Measurements from ENCODE around the gene BTBD6.

The BTBD6 gene

DNA sequence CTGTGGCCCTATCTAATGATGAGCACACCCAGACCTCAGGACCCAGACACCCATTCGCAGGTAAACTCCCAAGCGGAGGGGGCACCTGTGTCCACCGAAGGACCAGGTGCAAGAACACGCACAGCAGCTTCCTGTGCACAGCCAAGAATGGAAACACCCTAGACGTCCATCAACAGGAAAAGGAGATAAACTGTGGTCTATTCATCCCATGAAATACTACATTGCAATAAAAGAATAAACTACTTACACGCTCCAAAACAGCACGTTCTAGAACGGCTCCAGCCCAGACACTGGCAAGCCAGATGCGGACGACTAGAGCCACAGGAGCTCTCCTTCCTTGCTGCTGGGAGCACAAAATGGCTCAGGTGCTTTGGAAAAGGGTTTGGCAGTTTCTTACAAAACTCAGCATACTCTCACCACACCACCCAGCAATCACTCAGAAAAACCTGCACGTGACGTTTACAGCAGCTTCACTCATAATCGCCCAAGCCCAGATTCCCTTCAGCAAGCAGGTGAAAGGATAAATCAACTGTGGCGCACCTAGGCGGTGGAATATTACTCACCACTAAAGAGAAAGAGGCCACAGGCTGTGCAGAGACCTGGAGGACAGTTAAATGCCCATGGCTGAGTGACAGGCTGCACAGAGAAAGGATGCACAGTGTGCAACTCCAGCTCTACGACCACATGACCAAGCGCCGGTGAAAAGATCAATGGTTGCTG is 31.5 kb downstream of the BTBD6 start (continued):
- TF ChIP-seq, protein P1, sequence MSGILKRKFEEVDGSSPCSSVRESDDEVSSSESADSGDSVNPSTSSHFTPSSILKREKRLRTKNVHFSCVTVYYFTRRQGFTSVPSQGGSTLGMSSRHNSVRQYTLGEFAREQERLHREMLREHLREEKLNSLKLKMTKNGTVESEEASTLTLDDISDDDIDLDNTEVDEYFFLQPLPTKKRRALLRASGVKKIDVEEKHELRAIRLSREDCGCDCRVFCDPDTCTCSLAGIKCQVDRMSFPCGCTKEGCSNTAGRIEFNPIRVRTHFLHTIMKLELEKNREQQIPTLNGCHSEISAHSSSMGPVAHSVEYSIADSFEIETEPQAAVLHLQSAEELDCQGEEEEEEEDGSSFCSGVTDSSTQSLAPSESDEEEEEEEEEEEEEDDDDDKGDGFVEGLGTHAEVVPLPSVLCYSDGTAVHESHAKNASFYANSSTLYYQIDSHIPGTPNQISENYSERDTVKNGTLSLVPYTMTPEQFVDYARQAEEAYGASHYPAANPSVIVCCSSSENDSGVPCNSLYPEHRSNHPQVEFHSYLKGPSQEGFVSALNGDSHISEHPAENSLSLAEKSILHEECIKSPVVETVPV (CRISPR knock-in tag; IDR thresholded peaks at IDR 0.05) = no peak
- TF ChIP-seq, protein P2, sequence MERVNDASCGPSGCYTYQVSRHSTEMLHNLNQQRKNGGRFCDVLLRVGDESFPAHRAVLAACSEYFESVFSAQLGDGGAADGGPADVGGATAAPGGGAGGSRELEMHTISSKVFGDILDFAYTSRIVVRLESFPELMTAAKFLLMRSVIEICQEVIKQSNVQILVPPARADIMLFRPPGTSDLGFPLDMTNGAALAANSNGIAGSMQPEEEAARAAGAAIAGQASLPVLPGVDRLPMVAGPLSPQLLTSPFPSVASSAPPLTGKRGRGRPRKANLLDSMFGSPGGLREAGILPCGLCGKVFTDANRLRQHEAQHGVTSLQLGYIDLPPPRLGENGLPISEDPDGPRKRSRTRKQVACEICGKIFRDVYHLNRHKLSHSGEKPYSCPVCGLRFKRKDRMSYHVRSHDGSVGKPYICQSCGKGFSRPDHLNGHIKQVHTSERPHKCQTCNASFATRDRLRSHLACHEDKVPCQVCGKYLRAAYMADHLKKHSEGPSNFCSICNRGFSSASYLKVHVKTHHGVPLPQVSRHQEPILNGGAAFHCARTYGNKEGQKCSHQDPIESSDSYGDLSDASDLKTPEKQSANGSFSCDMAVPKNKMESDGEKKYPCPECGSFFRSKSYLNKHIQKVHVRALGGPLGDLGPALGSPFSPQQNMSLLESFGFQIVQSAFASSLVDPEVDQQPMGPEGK (CRISPR knock-in tag; IDR thresholded peaks at IDR 0.05; ENCODE audit: borderline replicate concordance) = no peak
- no peak for TF ChIP-seq ZFP30 (CRISPR knock-in tag; IDR thresholded peaks at IDR 0.05)

DNA sequence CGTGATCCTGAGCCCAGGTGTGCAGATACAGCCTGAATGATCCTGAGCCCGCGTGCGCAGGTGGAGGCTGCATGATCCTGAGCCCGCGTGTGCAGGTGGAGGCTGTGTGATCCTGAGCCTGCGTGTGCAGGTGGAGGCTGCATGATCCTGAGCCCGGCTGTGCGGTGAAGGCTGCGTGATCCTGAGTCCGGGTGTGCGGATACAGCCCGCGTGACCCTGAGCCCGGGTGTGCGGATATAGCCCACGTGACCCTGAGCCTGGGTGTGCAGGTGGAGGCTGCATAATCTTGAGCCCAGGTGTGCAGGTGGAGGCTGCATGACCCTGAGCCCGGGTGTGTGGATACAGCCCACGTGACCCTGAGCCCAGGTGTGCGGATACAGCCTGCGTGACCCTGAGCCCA is 32.2 kb downstream of the BTBD6 start:
- no peak for ATAC-seq
- TF ChIP-seq ZNF8 (CRISPR knock-in tag; IDR thresholded peaks at IDR 0.05) (no peak), ZNF70 (CRISPR knock-in tag; IDR thresholded peaks at IDR 0.05) (no peak)

DNA sequence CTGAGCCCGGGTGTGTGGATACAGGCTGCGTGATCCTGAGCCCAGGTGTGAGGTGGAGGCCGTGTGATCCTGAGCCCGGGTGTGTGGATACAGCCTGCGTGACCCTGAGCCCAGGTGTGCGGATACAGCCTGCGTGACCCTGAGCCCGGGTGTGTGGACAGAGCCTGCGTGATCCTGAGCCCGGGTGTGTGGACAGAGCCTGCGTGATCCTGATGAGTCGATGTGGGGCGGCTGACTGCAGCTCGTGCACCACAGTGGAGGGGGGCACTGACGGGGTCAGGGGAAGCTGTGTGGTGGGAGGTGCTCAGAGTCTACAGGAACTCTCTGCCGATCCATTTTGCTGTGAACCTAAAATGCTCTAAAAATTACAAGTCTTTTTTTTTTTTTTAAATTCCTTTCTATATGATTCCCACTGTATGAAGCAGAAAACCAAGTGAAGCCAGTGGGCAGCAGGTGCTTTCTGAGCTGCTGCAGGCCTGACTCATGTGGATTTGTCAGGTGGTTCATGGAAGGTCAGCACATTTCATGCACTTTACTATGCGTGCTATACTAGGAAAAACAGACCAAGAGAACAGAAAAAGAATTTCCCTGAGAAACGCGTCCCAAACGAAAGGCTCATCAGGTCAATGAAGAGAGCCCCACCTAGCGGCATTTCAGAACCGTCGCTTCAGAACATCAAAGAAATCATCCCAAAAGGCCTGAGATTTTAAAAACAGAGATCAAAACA is 33.2 kb downstream of the BTBD6 start:
- TF ChIP-seq TCF4 (CRISPR knock-in tag; IDR thresholded peaks at IDR 0.05; ENCODE audit: borderline replicate concordance) = no peak
- TF ChIP-seq ARNTL (CRISPR knock-in tag; IDR thresholded peaks at IDR 0.05; ENCODE audit: borderline replicate concordance, low read depth) = no peak
- ATAC-seq = no peak

DNA sequence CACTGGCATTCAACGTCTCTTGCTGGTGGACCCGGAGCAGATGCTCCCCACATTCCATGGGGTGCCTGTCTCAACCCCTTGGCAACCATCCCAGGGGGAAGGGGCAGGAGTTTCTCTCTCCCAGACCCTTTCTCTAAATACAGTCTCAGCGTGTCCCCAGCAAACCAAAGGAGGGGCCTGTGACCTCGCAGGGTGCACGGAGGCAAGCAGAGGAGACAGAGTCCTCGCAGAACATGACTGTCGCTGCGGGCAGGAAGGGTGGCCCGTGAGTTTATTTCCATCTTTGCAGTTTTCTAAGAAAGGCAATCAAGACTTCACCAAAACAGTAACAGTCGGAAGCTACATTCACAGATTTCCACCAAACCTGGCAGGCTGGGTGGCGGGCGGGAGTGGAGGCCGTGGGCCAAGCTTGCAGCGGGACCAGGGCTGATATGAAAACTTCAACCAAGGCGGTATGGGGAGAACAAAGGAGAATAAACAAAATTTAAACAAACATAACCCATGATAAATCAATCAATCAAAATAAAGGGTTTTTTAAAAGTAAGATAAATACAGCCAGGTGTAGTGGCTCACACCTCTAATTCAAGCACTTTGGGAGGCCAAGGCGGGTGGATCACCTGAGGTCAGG is 33.9 kb downstream of the BTBD6 start:
- ATAC-seq = no peak
- TF ChIP-seq, protein P3, sequence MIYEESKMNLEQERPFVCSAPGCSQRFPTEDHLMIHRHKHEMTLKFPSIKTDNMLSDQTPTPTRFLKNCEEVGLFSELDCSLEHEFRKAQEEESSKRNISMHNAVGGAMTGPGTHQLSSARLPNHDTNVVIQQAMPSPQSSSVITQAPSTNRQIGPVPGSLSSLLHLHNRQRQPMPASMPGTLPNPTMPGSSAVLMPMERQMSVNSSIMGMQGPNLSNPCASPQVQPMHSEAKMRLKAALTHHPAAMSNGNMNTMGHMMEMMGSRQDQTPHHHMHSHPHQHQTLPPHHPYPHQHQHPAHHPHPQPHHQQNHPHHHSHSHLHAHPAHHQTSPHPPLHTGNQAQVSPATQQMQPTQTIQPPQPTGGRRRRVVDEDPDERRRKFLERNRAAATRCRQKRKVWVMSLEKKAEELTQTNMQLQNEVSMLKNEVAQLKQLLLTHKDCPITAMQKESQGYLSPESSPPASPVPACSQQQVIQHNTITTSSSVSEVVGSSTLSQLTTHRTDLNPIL (CRISPR knock-in tag; IDR thresholded peaks at IDR 0.05; ENCODE audit: low read depth) = no peak
- TF ChIP-seq CSDC2 (CRISPR knock-in tag; IDR thresholded peaks at IDR 0.05) (no peak), BACH2 (CRISPR knock-in tag; IDR thresholded peaks at IDR 0.05; ENCODE audit: borderline replicate concordance) (no peak), ZNF70 (CRISPR knock-in tag; IDR thresholded peaks at IDR 0.05) (no peak), TCF4 (CRISPR knock-in tag; IDR thresholded peaks at IDR 0.05; ENCODE audit: borderline replicate concordance) (no peak), ZNF565 (CRISPR knock-in tag; conservative IDR thresholded peaks at IDR 0.05; ENCODE audit: low read depth) (no peak), ARNTL (CRISPR knock-in tag; IDR thresholded peaks at IDR 0.05; ENCODE audit: borderline replicate concordance, low read depth) (no peak), SNAI2 (CRISPR knock-in tag; IDR thresholded peaks at IDR 0.05) (no peak), PPARA (CRISPR knock-in tag; IDR thresholded peaks at IDR 0.05; ENCODE audit: borderline replicate concordance) (no peak), ZNF8 (CRISPR knock-in tag; IDR thresholded peaks at IDR 0.05) (no peak), ZFP3 (CRISPR knock-in tag; IDR thresholded peaks at IDR 0.05) (no peak), TOX (CRISPR knock-in tag; IDR thresholded peaks at IDR 0.05; ENCODE audit: borderline replicate concordance) (no peak), OSR1 (CRISPR knock-in tag; IDR thresholded peaks at IDR 0.05) (no peak)
- TF ChIP-seq, protein P2 (CRISPR knock-in tag; IDR thresholded peaks at IDR 0.05; ENCODE audit: borderline replicate concordance) = no peak
- TF ChIP-seq, protein P4, sequence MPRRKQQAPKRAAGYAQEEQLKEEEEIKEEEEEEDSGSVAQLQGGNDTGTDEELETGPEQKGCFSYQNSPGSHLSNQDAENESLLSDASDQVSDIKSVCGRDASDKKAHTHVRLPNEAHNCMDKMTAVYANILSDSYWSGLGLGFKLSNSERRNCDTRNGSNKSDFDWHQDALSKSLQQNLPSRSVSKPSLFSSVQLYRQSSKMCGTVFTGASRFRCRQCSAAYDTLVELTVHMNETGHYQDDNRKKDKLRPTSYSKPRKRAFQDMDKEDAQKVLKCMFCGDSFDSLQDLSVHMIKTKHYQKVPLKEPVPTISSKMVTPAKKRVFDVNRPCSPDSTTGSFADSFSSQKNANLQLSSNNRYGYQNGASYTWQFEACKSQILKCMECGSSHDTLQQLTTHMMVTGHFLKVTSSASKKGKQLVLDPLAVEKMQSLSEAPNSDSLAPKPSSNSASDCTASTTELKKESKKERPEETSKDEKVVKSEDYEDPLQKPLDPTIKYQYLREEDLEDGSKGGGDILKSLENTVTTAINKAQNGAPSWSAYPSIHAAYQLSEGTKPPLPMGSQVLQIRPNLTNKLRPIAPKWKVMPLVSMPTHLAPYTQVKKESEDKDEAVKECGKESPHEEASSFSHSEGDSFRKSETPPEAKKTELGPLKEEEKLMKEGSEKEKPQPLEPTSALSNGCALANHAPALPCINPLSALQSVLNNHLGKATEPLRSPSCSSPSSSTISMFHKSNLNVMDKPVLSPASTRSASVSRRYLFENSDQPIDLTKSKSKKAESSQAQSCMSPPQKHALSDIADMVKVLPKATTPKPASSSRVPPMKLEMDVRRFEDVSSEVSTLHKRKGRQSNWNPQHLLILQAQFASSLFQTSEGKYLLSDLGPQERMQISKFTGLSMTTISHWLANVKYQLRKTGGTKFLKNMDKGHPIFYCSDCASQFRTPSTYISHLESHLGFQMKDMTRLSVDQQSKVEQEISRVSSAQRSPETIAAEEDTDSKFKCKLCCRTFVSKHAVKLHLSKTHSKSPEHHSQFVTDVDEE (CRISPR knock-in tag; IDR thresholded peaks at IDR 0.05) = no peak
